T-cell (primary cell): Measurements from ENCODE around the gene SCGN. TPM values are rescaled to one million over a fixed set of nuclear protein-coding genes. Genes with fewer than 3 reads are reported as not detected.

Source experiments
- ATAC-seq, 4 experiments: fragments of 200-7000 bp in 3 of 4; fragments of 150-1000 bp in 1 of 4; cut with Tn5 transposase; replicated peaks in 1 of 4; 1 replicate in 3 of 4; 2 replicates in 1 of 4; pipeline ENCODE4 v1.10.0; 2021; ENCODE audit warnings: moderate library complexity in 3 of 4, mild to moderate bottlenecking in 2 of 4, moderate number of reproducible peaks in 1 of 4
- CTCF ChIA-PET, 2 donors: fragments of 300-600 bp; sonication (Branson Sonifier 250); formaldehyde crosslinking; loops; one replicate each; lab custom pipeline; 2022; ENCODE audit warnings: antibody characterized with exemption in 2 of 2; lab: Charles Lee
- POLR2A ChIA-PET, 2 donors: fragments of 300-600 bp; sonication (Branson Sonifier 250); formaldehyde crosslinking; loops; one replicate each; lab custom pipeline; 2022; ENCODE audit warnings: antibody characterized with exemption in 2 of 2; lab: Charles Lee
- DNase-seq, 35 experiments: peaks; one replicate each; pipeline versions ENCODE4 v3.0.0 to v3.0.0-alpha.2; 2013 to 2023
- H3K27ac ChIP-seq: one replicate; pipeline ENCODE4 v1.5.1; 2013; ENCODE audit warnings: low read length
- H3K27me3 ChIP-seq, 2 experiments: replicated peaks in 1 of 2; 1 replicate in 1 of 2; 2 replicates in 1 of 2; pipeline versions ENCODE4 v1.6.1 to v1.7.0; 2013; ENCODE audit warnings: low read length in 1 of 2, mixed read lengths in 1 of 2; ENCODE audit not compliant: control insufficient read depth in 2 of 2, insufficient read depth in 2 of 2; ENCODE audit errors: extremely low read depth in 1 of 2
- H3K36me3 ChIP-seq, 2 donors: 1 replicate in 1 of 2; 2 replicates in 1 of 2; pipeline versions ENCODE4 v1.6.1 to v1.7.0; 2013; ENCODE audit warnings: low read length in 1 of 2; ENCODE audit not compliant: control insufficient read depth in 2 of 2, insufficient read depth in 1 of 2; ENCODE audit errors: extremely low read depth in 1 of 2
- H3K4me1 ChIP-seq, 2 experiments: 1 replicate in 1 of 2; 2 replicates in 1 of 2; pipeline versions ENCODE4 v1.6.1 to v1.7.0; 2013; ENCODE audit warnings: low read length in 2 of 2, mixed read lengths in 1 of 2; ENCODE audit not compliant: insufficient read depth in 2 of 2, control insufficient read depth in 1 of 2; ENCODE audit errors: extremely low read depth in 1 of 2
- H3K4me3 ChIP-seq, 2 donors: 1 replicate in 1 of 2; 2 replicates in 1 of 2; pipeline versions ENCODE4 v1.5.1 to v1.7.0; 2013; ENCODE audit warnings: mild to moderate bottlenecking in 2 of 2, low read length in 1 of 2, moderate library complexity in 1 of 2; ENCODE audit not compliant: control insufficient read depth in 1 of 2; ENCODE audit errors: extremely low read depth in 1 of 2
- H3K9me3 ChIP-seq: 2 replicates; pipeline ENCODE4 v1.7.0; 2013
- H3K27ac Mint-ChIP-seq, 2 donors: one replicate each; pipeline ENCODE4 v1.8.0; 2020 to 2021; ENCODE audit warnings: mild to moderate bottlenecking in 2 of 2, mixed read lengths in 2 of 2
- H3K27me3 Mint-ChIP-seq, 2 donors: one replicate each; pipeline ENCODE4 v1.8.0; 2021 to 2022; ENCODE audit warnings: mixed read lengths in 2 of 2
- H3K36me3 Mint-ChIP-seq: one replicate; pipeline ENCODE4 v1.8.0; 2021; ENCODE audit warnings: mixed read lengths
- H3K4me1 Mint-ChIP-seq, 3 donors: one replicate each; pipeline ENCODE4 v1.8.0; 2020 to 2022; ENCODE audit warnings: mixed read lengths in 3 of 3, mild to moderate bottlenecking in 1 of 3
- H3K4me3 Mint-ChIP-seq, 3 donors: one replicate each; pipeline ENCODE4 v1.8.0; 2020 to 2022; ENCODE audit warnings: mild to moderate bottlenecking in 3 of 3, mixed read lengths in 3 of 3, moderate library complexity in 3 of 3
- H3K9me3 Mint-ChIP-seq, 3 donors: one replicate each; pipeline ENCODE4 v1.8.0; 2020 to 2022; ENCODE audit warnings: mixed read lengths in 3 of 3
- WGBS: methylation state at CpG from one replicate; pipeline ENCODE4 v1.1.5; 2013; ENCODE audit warnings: missing lambda C conversion rate; ENCODE audit not compliant: insufficient coverage; 5-methylcytosine and 5-hydroxymethylcytosine counted together
- total RNA-seq, 35 experiments: library from RNA in 6 of 35; stranded (reverse) in 6 of 35; fragments of 120-200 nt in 1 of 35; gene quantifications; one replicate each; pipeline versions ENCODE4 v1.2.1 to v1.2.4 and lab custom pipeline; 2013 to 2026

Gene SCGN
- total RNA-seq, 5 donors from 2014 or later (not counting 1 experiment from before 2014, with no cell fraction given), result not detected

DNA sequence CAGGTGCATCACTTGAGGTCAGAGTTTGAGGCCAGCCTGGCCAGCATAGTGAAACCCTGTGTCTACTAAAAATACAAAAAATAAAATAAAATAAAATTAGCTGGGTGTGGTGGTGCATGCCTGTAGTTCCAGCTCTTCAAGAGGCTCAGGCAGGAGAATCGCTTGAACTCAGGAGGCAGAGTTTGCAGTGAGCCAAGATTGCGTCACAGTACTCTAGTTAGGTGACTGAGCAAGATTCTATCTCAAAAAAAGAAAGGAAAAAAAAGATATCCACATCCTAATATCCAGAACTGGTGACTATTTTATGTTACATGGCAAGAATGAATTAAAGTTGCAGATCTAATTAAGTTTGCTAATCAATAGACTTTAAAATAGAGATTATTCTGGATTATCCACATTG, 32.5 kb downstream of the SCGN start:
- H3K27me3 Mint-ChIP-seq, result peaks cover 17 to 22% of the 10 kb centered on the region in 2 donors
- CTCF ChIA-PET, result no interaction called here
- H3K4me3 Mint-ChIP-seq, result no peak overlapping the region
- no peaks in the 10 kb centered on the region for H3K4me1 Mint-ChIP-seq
- no peak for DNase-seq
- Histone ChIP-seq H3K4me1 (no peaks in the 10 kb centered on the region), H3K4me3 (no peak overlapping the region), H3K9me3 (no peaks in the 10 kb centered on the region), H3K36me3 (no peaks in the 10 kb centered on the region), H3K27ac (no peak overlapping the region), H3K27me3 (peaks cover 0 to 7% of the 10 kb centered on the region in 2 experiments)
- 67% methylated on average over 1 of the region's 2 CpGs for WGBS
- ATAC-seq, result no peak
- H3K36me3 Mint-ChIP-seq, result peaks cover 3% of the 10 kb centered on the region
- H3K9me3 Mint-ChIP-seq, result peaks cover 0 to 8% (median 0%) of the 10 kb centered on the region in 3 donors
- POLR2A ChIA-PET, result no interaction called here
- H3K27ac Mint-ChIP-seq, result no peak overlapping the region

DNA sequence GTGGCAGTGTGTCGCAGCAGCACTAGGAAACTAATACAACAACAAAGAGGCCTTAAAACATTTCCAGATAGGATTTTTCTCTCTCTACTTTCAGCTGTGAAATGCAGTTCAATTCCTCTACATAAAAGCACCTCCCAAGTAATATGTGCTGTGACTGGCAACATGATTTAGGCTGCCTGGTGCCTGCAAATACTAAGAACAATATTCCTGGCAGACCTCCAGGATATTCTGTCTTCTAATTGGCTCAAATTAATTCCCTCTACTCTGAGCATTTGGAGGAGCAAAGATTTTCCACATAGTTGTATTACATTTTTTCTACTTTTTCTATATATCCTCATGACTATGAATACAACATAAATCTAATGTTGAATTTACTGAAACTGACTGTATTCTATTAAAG, 33.2 kb downstream of the SCGN start:
- DNase-seq (no peak), ATAC-seq (no peak)
- no peaks in the 10 kb centered on the region for H3K4me1 Mint-ChIP-seq
- Histone ChIP-seq H3K4me1 (no peaks in the 10 kb centered on the region), H3K36me3 (no peaks in the 10 kb centered on the region), H3K4me3 (no peak overlapping the region), H3K27ac (no peak overlapping the region), H3K27me3 (peaks cover 0 to 7% of the 10 kb centered on the region in 2 experiments), H3K9me3 (no peaks in the 10 kb centered on the region)
- H3K27me3 Mint-ChIP-seq, result peaks cover 24 to 26% of the 10 kb centered on the region in 2 donors
- H3K9me3 Mint-ChIP-seq, result peaks cover 0 to 8% (median 0%) of the 10 kb centered on the region in 3 donors
- no peak overlapping the region for H3K27ac Mint-ChIP-seq
- WGBS, result no CpG with 5 or more reads among the region's 1 CpG
- CTCF ChIA-PET, result no interaction called here
- POLR2A ChIA-PET, result no interaction called here
- H3K36me3 Mint-ChIP-seq, result peaks cover 3% of the 10 kb centered on the region
- no peak overlapping the region for H3K4me3 Mint-ChIP-seq

DNA sequence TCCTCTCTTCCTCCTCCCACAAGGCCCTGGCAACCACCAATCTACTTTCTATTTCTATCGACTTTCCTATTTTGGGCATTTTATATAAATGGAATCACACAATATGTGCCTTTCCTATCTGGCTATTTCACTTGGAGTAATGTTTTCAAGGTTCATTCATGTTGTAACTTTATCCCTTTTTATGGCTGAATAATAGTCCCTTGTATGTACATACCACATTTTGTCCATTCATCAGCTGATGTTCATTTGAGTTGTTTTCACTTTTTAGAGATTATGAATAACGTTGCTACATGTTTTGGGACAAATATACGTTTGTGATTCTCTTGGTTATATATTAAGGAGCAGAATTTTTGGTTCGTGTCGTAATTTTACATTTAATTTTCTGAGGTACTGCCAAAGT, 33.9 kb downstream of the SCGN start:
- Mint-ChIP-seq H3K27ac (no peak overlapping the region), H3K9me3 (peaks cover 0 to 8% (median 0%) of the 10 kb centered on the region in 3 donors), H3K36me3 (peaks cover 3% of the 10 kb centered on the region), H3K4me3 (no peak overlapping the region), H3K27me3 (peaks cover 26 to 28% of the 10 kb centered on the region in 2 donors), H3K4me1 (no peaks in the 10 kb centered on the region)
- no peaks in the 10 kb centered on the region for H3K4me1 ChIP-seq
- no CpG with 5 or more reads among the region's 5 CpGs for WGBS
- H3K27ac ChIP-seq, result no peak overlapping the region
- CTCF ChIA-PET, result no interaction called here
- ATAC-seq (no peak), DNase-seq (no peak)
- no peaks in the 10 kb centered on the region for H3K9me3 ChIP-seq
- H3K36me3 ChIP-seq, result no peaks in the 10 kb centered on the region
- no peak overlapping the region for H3K4me3 ChIP-seq
- peaks cover under 1 to 7% of the 10 kb centered on the region in 2 experiments for H3K27me3 ChIP-seq
- POLR2A ChIA-PET, result no interaction called here

DNA sequence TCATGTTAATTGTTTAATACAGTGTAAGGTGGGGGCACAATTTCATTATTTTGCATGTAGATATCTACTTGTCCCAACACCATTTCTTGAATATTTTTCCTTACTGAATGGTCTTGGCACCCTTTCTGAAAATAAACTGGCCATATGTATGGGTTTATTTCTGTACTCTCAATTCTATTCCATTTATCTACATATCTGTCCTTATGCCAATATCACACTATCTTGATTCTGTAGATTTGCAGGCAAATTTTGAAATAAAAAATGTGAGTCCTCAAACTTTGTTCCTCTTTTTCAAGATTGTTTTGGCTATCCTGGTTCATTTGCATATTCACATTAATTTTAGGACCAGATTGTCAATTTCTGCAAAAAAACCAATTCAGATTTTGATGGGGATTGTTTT, 34.8 kb downstream of the SCGN start:
- peaks cover 0 to 8% (median 0%) of the 10 kb centered on the region in 3 donors for H3K9me3 Mint-ChIP-seq
- Histone ChIP-seq H3K4me3 (no peak overlapping the region), H3K36me3 (no peaks in the 10 kb centered on the region), H3K27me3 (peaks cover 2 to 7% of the 10 kb centered on the region in 2 experiments), H3K27ac (no peak overlapping the region), H3K4me1 (no peaks in the 10 kb centered on the region), H3K9me3 (no peaks in the 10 kb centered on the region)
- ATAC-seq, result no peak
- H3K4me3 Mint-ChIP-seq, result no peak overlapping the region
- peaks cover 3% of the 10 kb centered on the region for H3K36me3 Mint-ChIP-seq
- peaks cover 27 to 32% of the 10 kb centered on the region in 2 donors for H3K27me3 Mint-ChIP-seq
- ChIA-PET CTCF (interaction anchor here in 1 of 2 donors (0.7 kb wide), 1 partner anchor 356 kb away, joined by 3 read pairs; no protein-coding TSS in a partner anchor), POLR2A (no interaction called here)
- DNase-seq, result no peak
- H3K4me1 Mint-ChIP-seq, result no peaks in the 10 kb centered on the region
- no peak overlapping the region for H3K27ac Mint-ChIP-seq

DNA sequence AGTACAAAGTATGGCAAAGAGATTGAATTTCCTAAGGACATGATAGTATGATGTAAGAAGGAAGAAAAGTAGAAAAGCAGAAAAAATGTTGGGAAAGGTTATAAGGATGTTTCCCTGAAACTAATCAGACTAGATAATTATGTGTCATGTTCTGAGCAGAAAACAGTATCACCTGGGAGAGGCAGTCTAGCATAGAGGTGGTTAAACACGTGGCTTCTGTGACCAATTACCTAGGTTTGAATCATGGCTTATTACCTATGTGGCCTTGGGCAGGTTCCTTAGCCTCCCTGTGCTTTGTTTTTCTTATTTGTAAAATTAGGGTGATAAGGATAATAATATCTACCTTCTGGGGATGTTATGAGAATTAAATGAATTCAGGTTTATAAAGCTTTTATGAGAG, 38.0 kb downstream of the SCGN start:
- Mint-ChIP-seq H3K9me3 (peaks cover 0 to 8% (median 0%) of the 10 kb centered on the region in 3 donors), H3K36me3 (peaks cover 3% of the 10 kb centered on the region), H3K4me1 (no peaks in the 10 kb centered on the region), H3K4me3 (no peak overlapping the region), H3K27me3 (peaks cover 23 to 37% of the 10 kb centered on the region in 2 donors), H3K27ac (no peak overlapping the region)
- Histone ChIP-seq H3K27me3 (peaks cover 2 to 7% of the 10 kb centered on the region in 2 experiments), H3K9me3 (no peaks in the 10 kb centered on the region), H3K4me3 (no peak overlapping the region), H3K4me1 (no peaks in the 10 kb centered on the region), H3K27ac (no peak overlapping the region), H3K36me3 (no peaks in the 10 kb centered on the region)
- CTCF ChIA-PET, result no interaction called here
- no CpG with 5 or more reads among the region's 1 CpG for WGBS
- no peak for ATAC-seq
- POLR2A ChIA-PET, result no interaction called here
- no peak for DNase-seq

DNA sequence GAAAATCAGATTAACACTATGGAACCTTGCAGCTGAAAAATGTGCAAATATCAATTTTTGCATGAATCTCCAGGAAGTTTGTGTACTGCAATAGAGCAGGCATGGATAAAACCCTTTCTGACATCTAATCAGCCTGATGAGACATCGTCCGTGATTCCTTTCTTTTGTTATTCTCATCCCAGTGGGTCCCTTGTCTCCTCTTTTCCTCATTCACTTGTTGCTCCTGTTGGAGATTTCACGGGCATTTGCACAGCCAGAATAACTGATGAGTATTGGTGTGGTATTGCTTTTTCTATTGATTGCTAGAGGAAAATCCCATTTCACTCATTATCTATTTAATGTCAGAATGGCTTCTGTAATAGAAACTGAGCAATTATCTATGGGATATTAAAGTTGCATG, 39.9 kb downstream of the SCGN start:
- POLR2A ChIA-PET, result no interaction called here
- H3K4me3 Mint-ChIP-seq, result no peak overlapping the region
- no CpG with 5 or more reads among the region's 3 CpGs for WGBS
- ATAC-seq (no peak), DNase-seq (no peak)
- H3K9me3 Mint-ChIP-seq, result no peaks in the 10 kb centered on the region
- Histone ChIP-seq H3K4me3 (no peak overlapping the region), H3K27ac (no peak overlapping the region), H3K36me3 (no peaks in the 10 kb centered on the region), H3K4me1 (no peaks in the 10 kb centered on the region), H3K9me3 (no peaks in the 10 kb centered on the region), H3K27me3 (peaks cover 2 to 7% of the 10 kb centered on the region in 2 experiments)
- peaks cover 36 to 41% of the 10 kb centered on the region in 2 donors for H3K27me3 Mint-ChIP-seq
- CTCF ChIA-PET, result interaction anchor here in 1 of 2 donors (0.6 kb wide), 1 partner anchor 368 kb away, joined by 3 read pairs; no protein-coding TSS in a partner anchor
- no peaks in the 10 kb centered on the region for H3K4me1 Mint-ChIP-seq
- no peak overlapping the region for H3K27ac Mint-ChIP-seq
- H3K36me3 Mint-ChIP-seq, result no peaks in the 10 kb centered on the region

DNA sequence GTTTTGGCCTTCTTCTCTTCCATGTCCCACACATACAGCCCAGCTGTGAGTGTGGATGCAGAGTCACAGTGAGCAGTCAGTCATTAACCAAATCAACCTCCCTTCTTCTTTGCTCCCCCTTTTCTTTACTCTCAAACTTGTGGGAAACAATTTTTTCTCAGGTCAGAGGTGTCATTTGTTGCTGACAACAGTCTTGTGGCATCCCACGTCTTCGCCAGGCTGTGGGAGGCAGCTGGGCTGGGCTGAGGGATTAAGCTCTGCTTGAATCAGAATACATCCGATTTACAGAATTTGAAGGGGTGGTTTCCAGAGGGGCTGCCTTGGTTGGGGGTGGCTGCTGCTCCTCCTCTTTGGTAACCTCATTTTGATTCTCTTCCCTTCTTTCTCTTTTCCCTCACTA, 40.5 kb downstream of the SCGN start:
- no peak for DNase-seq
- Histone ChIP-seq H3K4me3 (no peak overlapping the region), H3K36me3 (no peaks in the 10 kb centered on the region), H3K4me1 (no peaks in the 10 kb centered on the region), H3K27me3 (peaks cover 2 to 7% of the 10 kb centered on the region in 2 experiments), H3K9me3 (no peaks in the 10 kb centered on the region), H3K27ac (no peak overlapping the region)
- WGBS, result 37% methylated on average over 2 of the region's 3 CpGs
- Mint-ChIP-seq H3K4me3 (no peak overlapping the region), H3K9me3 (no peaks in the 10 kb centered on the region), H3K27ac (no peak overlapping the region), H3K27me3 (peaks cover 36 to 44% of the 10 kb centered on the region in 2 donors), H3K36me3 (no peaks in the 10 kb centered on the region), H3K4me1 (no peaks in the 10 kb centered on the region)
- ChIA-PET POLR2A (no interaction called here), CTCF (no interaction called here)
- ATAC-seq, result no peak
